ENCODE data around the gene XKRX.

- TF ChIP-seq CTCF (IDR thresholded peaks at IDR 0.05) (no peak), POLR2A (IDR thresholded peaks at IDR 0.05) (no peak)
These were observed 3.2 kb upstream of the XKRX start for GRCh38 chrX:100931925-100932285.

All from adrenal gland (tissue), 5 donors.